GM10248 (cell line): Measurements from ENCODE around the gene EFHC1.

Experiments used
- CTCF ChIA-PET: fragments of 300-600 bp; sonication (Branson Sonifier 250); formaldehyde crosslinking; extraction: SDS; loops from one replicate; lab custom pipeline; 2021; ENCODE audit warnings: antibody characterized with exemption; lab: Yijun Ruan, JAX
- POLR2A ChIA-PET: fragments of 350-650 bp; sonication (Branson Sonifier 250); formaldehyde crosslinking; extraction: SDS; loops from one replicate; lab custom pipeline; 2020; ENCODE audit warnings: antibody characterized with exemption; lab: Yijun Ruan, JAX
- DNase-seq: peaks from one replicate; pipeline ENCODE4 v3.0.0; 2012; ENCODE audit errors: extremely low spot score
- CTCF ChIP-seq: IDR thresholded peaks from 2 replicates; pipeline ENCODE4 v1.5.1; 2012; ENCODE audit warnings: mild to moderate bottlenecking, low read depth; ENCODE audit errors: extremely low read depth, missing control alignments, control extremely low read depth

EFHC1 gene

GRCh38 chr6:52503323-52503747 is 83.2 kb downstream of the EFHC1 start:
- POLR2A ChIA-PET = no interaction called here
- no peak for TF ChIP-seq CTCF
- DNase-seq = no peak
- CTCF ChIA-PET = no interaction called here

GRCh38 chr6:52503851-52504781 is 84.0 kb downstream of the EFHC1 start:
- no peak for TF ChIP-seq CTCF
- no peak for DNase-seq
- CTCF ChIA-PET = no interaction called here
- POLR2A ChIA-PET = no interaction called here

- ChIA-PET POLR2A (no interaction called here), CTCF (no interaction called here)
- DNase-seq = no peak
- TF ChIP-seq CTCF = no peak
Measured at GRCh38 chr6:52504782-52505136, 84.6 kb downstream of the EFHC1 start.

GRCh38 chr6:52505726-52506409 is 85.7 kb downstream of the EFHC1 start:
- TF ChIP-seq CTCF = peak; percentile 14
- ChIA-PET POLR2A (no interaction called here), CTCF (interaction anchor here (0.7 to 2.0 kb wide), 5 partner anchors 10 to 91 kb away, joined by 3 to 6 read pairs (median 3); no protein-coding TSS in a partner anchor)
- DNase-seq = no peak

- TF ChIP-seq CTCF = no peak
- ChIA-PET POLR2A (interaction anchor here (0.7 kb wide), 1 partner anchor 35 kb away, joined by 3 read pairs; no protein-coding TSS in a partner anchor), CTCF (interaction anchor here (0.7 to 2.0 kb wide), 6 partner anchors 9 to 91 kb away, joined by 3 to 6 read pairs (median 3); no protein-coding TSS in a partner anchor)
- no peak for DNase-seq
Measured at GRCh38 chr6:52506476-52506875, 86.3 kb downstream of the EFHC1 start.

GRCh38 chr6:52507557-52508260 is 87.6 kb downstream of the EFHC1 start:
- no peak for TF ChIP-seq CTCF
- ChIA-PET POLR2A (no interaction called here), CTCF (interaction anchor here (0.8 to 2.0 kb wide), 2 partner anchors 8 kb away, joined by 4 read pairs; no protein-coding TSS in a partner anchor)
- DNase-seq = no peak
